ENCODE results near the gene WFIKKN2.
"Not testable (repeated sequence)": the region's sequence is repeated elsewhere in the genome, so short reads cannot be mapped to it uniquely, and the experiment has no call there.

WFIKKN2 gene

GRCh38 chr17:50856431-50856830 is 21.0 kb downstream of the WFIKKN2 start:
- no peak for DNase-seq (ENCODE audit: low read depth)

DNA sequence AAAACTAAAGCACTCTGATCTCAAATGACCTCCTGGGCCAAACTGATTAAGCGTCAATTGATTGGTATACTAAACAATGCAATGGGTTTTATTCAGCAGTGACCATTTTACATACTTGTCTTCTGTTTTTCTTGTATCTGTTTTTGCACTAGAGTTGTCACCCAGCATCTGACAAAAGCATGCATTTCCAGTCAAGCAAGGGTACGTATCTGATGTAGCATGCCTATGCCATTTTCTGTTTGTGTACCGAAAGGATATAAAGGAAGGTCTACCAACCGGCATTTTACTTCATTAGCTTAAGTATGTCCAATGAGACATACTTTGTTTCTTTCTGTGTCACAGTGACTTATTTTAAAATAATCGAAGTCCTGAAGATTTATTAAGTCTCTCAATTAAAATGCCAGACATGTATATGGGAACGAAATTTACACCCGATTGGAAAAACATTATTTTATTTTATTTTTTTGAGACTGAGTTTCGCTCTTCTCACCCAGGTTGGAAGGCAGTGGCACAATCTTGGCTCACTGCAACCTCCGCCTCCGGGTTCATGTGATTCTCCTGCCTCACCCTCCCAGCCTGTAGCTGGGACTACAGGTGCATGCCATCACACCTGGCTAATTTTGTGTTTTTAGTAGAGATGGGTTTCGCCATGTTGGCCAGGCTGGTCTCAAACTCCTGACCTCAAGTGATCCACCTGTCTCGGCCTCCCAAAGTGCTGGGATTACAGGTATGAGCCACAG is 23.3 kb downstream of the WFIKKN2 start:
- no peak for DNase-seq (ENCODE audit: low read depth)

DNA sequence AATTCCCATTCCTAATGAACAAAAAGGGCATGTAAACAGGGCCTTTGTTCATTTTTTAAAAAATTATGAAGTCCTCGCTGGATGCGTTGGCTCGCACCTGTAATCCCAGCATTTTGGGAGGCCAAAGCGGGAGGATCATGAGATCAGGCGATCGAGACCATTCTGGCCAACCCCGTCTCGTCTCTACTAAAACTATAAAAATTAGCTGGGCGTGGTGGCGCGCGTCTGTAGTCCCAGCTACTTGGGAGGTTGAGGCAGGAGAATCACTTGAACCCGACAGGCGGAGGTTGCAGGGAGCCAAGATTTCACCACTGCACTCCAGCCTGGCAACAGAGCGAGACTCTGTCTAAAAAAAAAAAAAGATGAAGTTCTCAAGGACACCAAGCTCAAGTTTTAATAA is 24.3 kb downstream of the WFIKKN2 start:
- DNase-seq (ENCODE audit: low read depth): not testable (repeated sequence)

GRCh38 chr17:50861334-50861676 is 25.9 kb downstream of the WFIKKN2 start:
- DNase-seq (ENCODE audit: low read depth): no peak

GRCh38 chr17:50861822-50862528 is 26.6 kb downstream of the WFIKKN2 start:
- DNase-seq (ENCODE audit: low read depth): no peak

DNA sequence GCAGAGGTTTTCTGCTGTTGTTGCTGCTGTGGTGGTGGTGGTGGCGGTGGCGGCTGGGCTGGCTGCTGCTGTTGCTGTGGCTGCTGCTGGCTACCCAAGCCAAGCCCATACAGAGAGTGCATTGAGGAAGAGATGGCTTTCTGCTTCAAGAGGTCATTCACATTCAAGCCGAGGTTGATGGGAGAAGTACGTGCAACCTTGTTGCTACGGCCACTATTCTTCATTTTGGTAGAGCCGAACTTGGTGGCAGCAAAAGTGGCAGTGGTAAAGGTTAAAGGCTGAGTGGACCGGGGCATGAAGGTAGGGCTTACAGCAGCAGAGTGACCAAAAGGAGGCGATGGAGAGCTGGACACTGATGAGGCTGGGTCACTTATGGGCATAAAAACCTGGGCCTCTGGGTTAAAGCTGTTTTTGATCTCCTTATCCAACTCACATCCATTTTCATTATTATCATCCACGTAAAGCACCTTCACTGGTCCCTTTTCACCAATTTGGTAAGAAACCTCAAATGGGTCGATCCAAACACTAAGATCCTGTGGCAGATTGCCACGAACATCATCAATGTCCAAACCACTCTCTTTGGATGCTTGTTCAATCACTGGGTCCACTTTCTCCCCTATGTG is 27.9 kb downstream of the WFIKKN2 start:
- no peak for DNase-seq (ENCODE audit: low read depth)

DNA sequence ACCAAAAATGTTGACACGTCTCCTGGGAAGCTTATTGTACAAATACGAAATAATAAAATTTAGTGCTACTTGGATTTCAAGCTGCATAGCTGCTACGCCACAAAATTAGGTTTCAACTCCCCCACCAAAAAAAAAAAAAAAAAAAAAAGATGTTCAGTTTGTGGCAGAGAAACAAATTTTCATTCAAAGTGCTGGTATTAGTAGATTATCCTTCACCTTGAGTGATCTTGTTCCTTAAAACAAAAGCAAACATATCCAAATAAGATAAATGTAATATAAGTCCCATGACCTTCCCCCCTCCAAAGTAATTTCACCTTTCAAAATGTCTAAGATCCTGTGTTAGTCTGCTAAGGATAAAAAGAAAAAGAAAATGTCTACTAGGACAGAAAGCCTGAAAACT is 28.5 kb downstream of the WFIKKN2 start:
- no peak for DNase-seq (ENCODE audit: low read depth)

DNA sequence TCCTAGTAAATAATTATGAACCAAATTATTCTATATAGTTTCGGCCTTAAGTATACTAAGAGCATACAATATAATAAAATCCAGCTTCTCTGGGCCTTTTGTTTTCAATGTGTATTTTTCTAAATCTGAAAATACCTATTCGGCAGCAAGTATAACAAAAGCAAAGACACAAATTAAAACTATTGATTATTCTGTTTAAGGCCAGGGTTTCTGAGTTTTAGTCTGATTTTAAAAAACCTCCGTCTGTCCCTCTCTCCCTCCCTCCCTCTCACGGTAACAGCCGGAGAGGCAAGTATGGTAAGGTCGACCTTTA is 29.3 kb downstream of the WFIKKN2 start:
- DNase-seq (ENCODE audit: low read depth): no peak

- peak; percentile 25 for DNase-seq (ENCODE audit: low read depth)
Observed at GRCh38 chr17:50865060-50865867, 29.9 kb downstream of the WFIKKN2 start.

GRCh38 chr17:50865868-50866260 is 30.5 kb downstream of the WFIKKN2 start:
- DNase-seq (ENCODE audit: low read depth): no peak

DNA sequence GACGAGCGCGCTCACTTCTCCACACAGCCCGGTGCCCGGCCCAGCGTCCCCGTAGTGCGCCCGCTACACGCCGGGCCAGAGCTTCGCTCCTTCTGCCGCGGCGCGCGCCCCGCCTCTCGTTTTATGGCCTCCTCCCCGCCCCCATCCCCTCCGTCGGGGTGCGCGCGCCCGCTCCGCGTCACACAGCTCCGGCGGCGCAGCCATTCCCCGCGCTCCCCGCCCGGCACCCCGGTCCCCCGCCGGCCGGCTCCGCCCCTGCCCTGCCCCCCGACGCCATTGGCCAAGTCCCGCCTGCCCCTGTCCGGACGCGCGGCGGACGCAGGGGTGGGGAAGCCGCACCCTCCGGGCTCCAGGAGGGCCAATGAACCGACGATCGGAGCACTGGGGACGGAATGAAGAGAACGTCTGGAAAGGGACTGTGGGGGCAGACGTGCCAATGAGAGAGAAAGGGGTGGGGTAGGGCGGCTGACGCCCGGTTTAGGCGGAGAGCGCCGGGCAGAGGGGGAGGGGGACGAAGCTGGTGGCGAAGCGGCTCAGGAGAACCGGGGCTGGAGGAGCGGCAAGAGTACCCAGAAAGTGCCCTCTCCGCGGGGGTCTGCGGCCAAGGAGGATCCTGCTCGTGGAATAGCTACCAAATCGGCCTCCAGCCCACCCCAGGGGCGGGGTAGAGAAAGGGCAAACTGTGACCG is 31.0 kb downstream of the WFIKKN2 start, which contains the start of gene TOB1:
Gene TOB1, minus strand, starts transcription at position 94 of the 689 bp plus-strand sequence. CDS start 2,337 bp downstream, outside the sequence.
- DNase-seq (ENCODE audit: low read depth): peak; percentile 91

GRCh38 chr17:50866950-50867362 is 31.6 kb downstream of the WFIKKN2 start:
- DNase-seq (ENCODE audit: low read depth): peak; percentile 23

DNA sequence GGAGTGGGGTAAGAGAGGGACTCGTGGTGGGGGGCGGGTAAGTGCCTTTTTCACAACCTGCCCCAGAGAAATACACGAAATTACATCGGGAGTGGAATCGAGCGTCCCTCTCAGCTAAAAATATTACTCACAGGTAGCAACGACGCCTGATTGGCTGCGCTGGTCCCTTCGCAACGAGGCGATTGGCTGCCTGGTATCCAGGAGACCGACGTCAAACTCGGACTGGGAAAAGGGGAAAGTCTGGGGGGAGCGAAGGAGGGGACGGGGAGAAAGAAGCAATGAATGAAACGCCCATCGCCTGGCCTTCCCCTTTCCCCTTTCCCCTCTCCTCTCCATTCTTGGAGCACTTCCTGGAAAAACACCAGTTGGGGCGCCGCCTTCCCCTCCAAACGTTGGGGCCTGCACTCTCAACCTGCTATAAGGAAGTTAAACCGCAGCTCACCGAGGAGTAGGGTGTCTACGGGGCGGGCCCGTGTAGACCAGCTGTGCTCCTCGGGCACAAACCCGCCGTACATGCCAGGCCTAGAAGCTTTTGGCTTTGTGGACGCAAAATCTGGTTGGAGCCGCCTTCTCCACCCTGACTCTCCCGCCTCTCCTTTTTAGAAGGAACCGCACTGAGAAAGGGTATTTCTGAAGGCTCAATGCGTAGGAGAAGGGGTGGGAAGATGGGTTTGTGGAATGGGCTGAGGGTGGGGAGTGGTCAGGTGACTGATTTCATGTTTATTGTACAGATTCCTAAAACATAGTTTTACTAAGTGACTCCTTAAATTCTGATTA is 32.2 kb downstream of the WFIKKN2 start:
- DNase-seq (ENCODE audit: low read depth): peak; percentile 71

DNA sequence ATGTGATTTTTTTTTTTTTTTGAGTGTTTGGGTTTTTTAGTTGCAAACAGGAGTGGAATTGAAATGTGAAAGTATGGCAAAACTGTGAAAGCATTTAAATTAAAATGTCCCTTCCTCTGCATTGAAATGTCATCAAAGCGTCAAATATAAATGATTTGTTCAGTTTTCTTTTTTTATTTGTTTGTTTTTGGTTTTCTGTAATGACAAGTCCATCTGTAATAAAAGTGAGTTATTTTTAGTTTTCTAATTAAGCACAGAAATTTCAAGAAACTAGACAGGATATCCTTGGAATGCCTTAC is 32.7 kb downstream of the WFIKKN2 start:
- no peak for DNase-seq (ENCODE audit: low read depth)

- DNase-seq (ENCODE audit: low read depth): no peak
Observed at GRCh38 chr17:50868602-50869001, 33.2 kb downstream of the WFIKKN2 start.

GRCh38 chr17:50871364-50871763 is 36.0 kb downstream of the WFIKKN2 start:
- DNase-seq (ENCODE audit: low read depth): peak; percentile 17

- no peak for DNase-seq (ENCODE audit: low read depth)
Observed at GRCh38 chr17:50871898-50872297, 36.5 kb downstream of the WFIKKN2 start.

- DNase-seq (ENCODE audit: low read depth): peak; percentile 50
Observed at GRCh38 chr17:50872710-50873424, 37.5 kb downstream of the WFIKKN2 start.

- no peak for DNase-seq (ENCODE audit: low read depth)
Observed at GRCh38 chr17:50875074-50875473, 39.7 kb downstream of the WFIKKN2 start.

DNA sequence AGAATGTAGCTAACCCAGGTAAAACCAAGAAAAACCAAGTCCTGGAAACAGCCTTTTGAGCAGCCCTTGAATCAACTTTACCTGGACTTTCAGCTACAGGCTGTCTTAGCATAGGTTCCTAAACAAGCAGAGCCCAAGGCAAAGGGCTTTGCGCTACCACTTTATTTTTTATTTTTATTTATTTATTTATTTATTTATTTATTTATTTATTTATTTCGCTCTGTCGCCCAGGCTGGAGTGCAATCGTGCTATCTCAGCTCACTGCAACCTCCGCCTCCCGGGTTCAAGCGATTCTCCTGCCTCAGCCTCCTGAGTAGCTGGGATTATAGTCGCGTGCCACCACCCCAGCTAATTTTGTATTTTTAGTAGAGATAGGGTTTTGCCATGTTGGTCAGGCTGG is 41.7 kb downstream of the WFIKKN2 start:
- DNase-seq (ENCODE audit: low read depth): not testable (repeated sequence)

DNA sequence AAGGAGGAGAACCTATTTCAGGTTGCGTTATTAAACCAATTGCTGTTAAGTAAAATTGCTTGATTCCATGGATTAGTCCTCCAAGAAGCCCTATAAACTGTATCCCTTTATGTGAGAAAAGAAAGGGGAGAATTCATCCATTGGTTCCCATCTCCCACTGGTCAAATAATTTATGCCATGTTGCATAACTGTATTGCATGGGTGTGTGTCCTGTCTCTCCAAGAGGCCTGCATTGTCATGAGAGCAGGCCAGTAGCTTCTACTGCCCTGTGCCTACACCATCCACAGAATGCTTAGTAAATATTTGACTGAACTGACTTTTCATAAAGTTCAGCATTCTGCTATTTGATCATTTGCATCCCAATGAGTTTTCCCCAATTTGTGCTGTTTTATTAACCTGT is 42.5 kb downstream of the WFIKKN2 start:
- DNase-seq (ENCODE audit: low read depth): no peak

Data from stimulated activated CD4-positive, alpha-beta T cell treated with anti-CD3 and anti-CD28 coated beads, Interleukin-2, amount 100 ng/mL, for 4 hours (primary cell).